Neural cell (in vitro differentiated cells): Measurements from ENCODE around the gene DIP2C. TPM values are rescaled to one million over a fixed set of nuclear protein-coding genes. Genes with fewer than 3 reads are reported as not detected.
A peak's percentile ranks its signal among the peaks of the same experiment; 100 is the strongest.

ENCODE experiments used
- H2AFZ ChIP-seq: fragments of 200-600, 300-800 bp; sonication (generic), shearing (Covaris generic); 2 replicates; pipeline ENCODE4 v1.6.0; 2014; ENCODE audit warnings: low read depth, mild to moderate bottlenecking, antibody characterized with exemption, low read length, moderate library complexity
- H3F3A ChIP-seq: fragments of 200-600 bp; shearing (Covaris generic); 2 replicates; pipeline ENCODE4 v1.6.1; 2016; ENCODE audit warnings: mild to moderate bottlenecking, moderate library complexity, mixed read lengths, antibody characterized with exemption, low read length; ENCODE audit not compliant: insufficient read depth, poor library complexity, severe bottlenecking
- H3K27ac ChIP-seq: fragments of 200-600, 300-800 bp; sonication (generic), shearing (Covaris generic); 2 replicates; pipeline ENCODE4 v1.5.1; 2014; ENCODE audit warnings: mild to moderate bottlenecking, low read length, moderate library complexity
- H3K27me3 ChIP-seq: fragments of 300-800, 200-600 bp; sonication (generic), shearing (Covaris generic); 2 replicates; pipeline ENCODE4 v1.6.0; 2014; ENCODE audit warnings: mild to moderate bottlenecking, low read depth, low read length, moderate library complexity; ENCODE audit not compliant: insufficient read depth
- H3K36me3 ChIP-seq: fragments of 300-800, 200-600 bp; sonication (generic), shearing (Covaris generic); 2 replicates; pipeline ENCODE4 v1.5.1; 2014; ENCODE audit warnings: mild to moderate bottlenecking, antibody characterized with exemption, low read length, moderate library complexity; ENCODE audit not compliant: insufficient read depth
- H3K4me2 ChIP-seq: fragments of 300-800, 200-600 bp; sonication (generic), shearing (Covaris generic); 2 replicates; pipeline ENCODE4 v1.6.0; 2014; ENCODE audit warnings: mild to moderate bottlenecking, low read length
- H3K4me3 ChIP-seq: fragments of 300-800, 200-600 bp; sonication (generic), shearing (Covaris generic); 2 replicates; pipeline ENCODE4 v1.5.1; 2014; ENCODE audit warnings: mild to moderate bottlenecking, low read length, moderate library complexity
- H3K79me2 ChIP-seq: fragments of 200-600 bp; shearing (Covaris generic); replicated peaks from 2 replicates; pipeline ENCODE4 v1.6.0; 2014; ENCODE audit warnings: mild to moderate bottlenecking, low read length, moderate library complexity; ENCODE audit not compliant: insufficient read depth
- H3K9ac ChIP-seq: fragments of 300-800, 200-600 bp; sonication (generic), shearing (Covaris generic); 2 replicates; pipeline ENCODE4 v1.6.1; 2016; ENCODE audit warnings: mild to moderate bottlenecking, low read length, mixed read lengths
- H3K9me2 ChIP-seq: fragments of 200-600 bp; shearing (Covaris generic); 2 replicates; pipeline ENCODE4 v1.6.1; 2016; ENCODE audit warnings: mild to moderate bottlenecking, low read length, mixed read lengths; ENCODE audit not compliant: insufficient read depth
- H3K9me3 ChIP-seq: fragments of 200-600, 300-800 bp; sonication (generic), shearing (Covaris generic); 2 replicates; pipeline ENCODE4 v1.6.1; 2016; ENCODE audit warnings: mild to moderate bottlenecking, mixed run types, low read length, moderate library complexity, mixed read lengths
- H4K20me1 ChIP-seq: fragments of 200-600 bp; shearing (Covaris generic); 2 replicates; pipeline ENCODE4 v1.6.1; 2016; ENCODE audit warnings: mild to moderate bottlenecking, mixed run types; ENCODE audit not compliant: insufficient read depth
- EP300 ChIP-seq: fragments of 450-650 bp; conservative IDR thresholded peaks from 2 replicates; pipeline ENCODE4 v1.6.1; 2014; ENCODE audit warnings: antibody characterized with exemption, mild to moderate bottlenecking, moderate library complexity; ENCODE audit not compliant: poor library complexity, severe bottlenecking
- EZH2 ChIP-seq: fragments of 200-600, 300-800 bp; shearing (Covaris generic), sonication (generic); IDR thresholded peaks from 2 replicates; pipeline ENCODE4 v1.6.1; 2014; ENCODE audit warnings: antibody characterized with exemption, low read length, borderline replicate concordance, mild to moderate bottlenecking; ENCODE audit not compliant: insufficient read depth, poor library complexity, severe bottlenecking
- MXI1 ChIP-seq: fragments of 450-650 bp; conservative IDR thresholded peaks from 2 replicates; pipeline ENCODE4 v1.6.1; 2014; ENCODE audit warnings: antibody characterized with exemption, mild to moderate bottlenecking; ENCODE audit not compliant: poor library complexity, severe bottlenecking
- POLR2AphosphoS5 ChIP-seq: IDR thresholded peaks from 2 replicates; pipeline ENCODE4 v1.6.1; 2012
- RAD21 ChIP-seq: fragments of 450-650 bp; conservative IDR thresholded peaks from 2 replicates; pipeline ENCODE4 v1.6.1; 2014; ENCODE audit warnings: antibody characterized with exemption, mild to moderate bottlenecking, moderate library complexity
- SMC3 ChIP-seq: fragments of 450-650 bp; conservative IDR thresholded peaks from 2 replicates; pipeline ENCODE4 v1.6.1; 2014; ENCODE audit warnings: antibody characterized with exemption, mild to moderate bottlenecking, moderate library complexity; ENCODE audit not compliant: poor library complexity
- TAF1 ChIP-seq: IDR thresholded peaks from 2 replicates; pipeline ENCODE4 v1.6.1; 2012; ENCODE audit warnings: low read depth
- polyA plus RNA-seq: library from polyadenylated mRNA; depleted of rRNA; stranded (reverse); fragments of >200 nt; gene quantifications from 2 replicates; pipeline ENCODE4 v1.2.3, GENCODE V29; 2014
- TF ChIP-seq, protein P1 (sequence below): IDR thresholded peaks from 2 replicates; pipeline ENCODE4 v1.6.1; 2012; ENCODE audit warnings: borderline replicate concordance
- TF ChIP-seq, protein P2 (sequence below): fragments of 450-650 bp; IDR thresholded peaks from 2 replicates; pipeline ENCODE4 v1.5.1; 2014; ENCODE audit warnings: antibody characterized with exemption, mild to moderate bottlenecking, moderate library complexity; ENCODE audit not compliant: poor library complexity, severe bottlenecking

DIP2C gene
- polyA plus RNA-seq, 1 donor from 2014 or later = 24.1 TPM

GRCh38 chr10:543131-543530, 146.3 kb downstream of the DIP2C start:
- Histone ChIP-seq H3K4me3 (peak overlapping the region; percentile 44), H3K27me3 (no peaks in the 10 kb centered on the region), H3K9me3 (no peaks in the 10 kb centered on the region), H3K9me2 (no peaks in the 10 kb centered on the region), H4K20me1 (peaks cover 8% of the 10 kb centered on the region), H3K4me2 (no peak overlapping the region), H3K36me3 (no peaks in the 10 kb centered on the region), H3K27ac (no peak overlapping the region), H3F3A (peaks cover 4% of the 10 kb centered on the region), H3K79me2 (peaks cover 58% of the 10 kb centered on the region), H2AFZ (no peak overlapping the region), H3K9ac (no peak overlapping the region)
- TF ChIP-seq POLR2AphosphoS5 (no peak), EP300 (no peak), TAF1 (no peak), RAD21 (no peak), MXI1 (no peak), EZH2 (no peak), SMC3 (no peak)
- TF ChIP-seq, protein P1, sequence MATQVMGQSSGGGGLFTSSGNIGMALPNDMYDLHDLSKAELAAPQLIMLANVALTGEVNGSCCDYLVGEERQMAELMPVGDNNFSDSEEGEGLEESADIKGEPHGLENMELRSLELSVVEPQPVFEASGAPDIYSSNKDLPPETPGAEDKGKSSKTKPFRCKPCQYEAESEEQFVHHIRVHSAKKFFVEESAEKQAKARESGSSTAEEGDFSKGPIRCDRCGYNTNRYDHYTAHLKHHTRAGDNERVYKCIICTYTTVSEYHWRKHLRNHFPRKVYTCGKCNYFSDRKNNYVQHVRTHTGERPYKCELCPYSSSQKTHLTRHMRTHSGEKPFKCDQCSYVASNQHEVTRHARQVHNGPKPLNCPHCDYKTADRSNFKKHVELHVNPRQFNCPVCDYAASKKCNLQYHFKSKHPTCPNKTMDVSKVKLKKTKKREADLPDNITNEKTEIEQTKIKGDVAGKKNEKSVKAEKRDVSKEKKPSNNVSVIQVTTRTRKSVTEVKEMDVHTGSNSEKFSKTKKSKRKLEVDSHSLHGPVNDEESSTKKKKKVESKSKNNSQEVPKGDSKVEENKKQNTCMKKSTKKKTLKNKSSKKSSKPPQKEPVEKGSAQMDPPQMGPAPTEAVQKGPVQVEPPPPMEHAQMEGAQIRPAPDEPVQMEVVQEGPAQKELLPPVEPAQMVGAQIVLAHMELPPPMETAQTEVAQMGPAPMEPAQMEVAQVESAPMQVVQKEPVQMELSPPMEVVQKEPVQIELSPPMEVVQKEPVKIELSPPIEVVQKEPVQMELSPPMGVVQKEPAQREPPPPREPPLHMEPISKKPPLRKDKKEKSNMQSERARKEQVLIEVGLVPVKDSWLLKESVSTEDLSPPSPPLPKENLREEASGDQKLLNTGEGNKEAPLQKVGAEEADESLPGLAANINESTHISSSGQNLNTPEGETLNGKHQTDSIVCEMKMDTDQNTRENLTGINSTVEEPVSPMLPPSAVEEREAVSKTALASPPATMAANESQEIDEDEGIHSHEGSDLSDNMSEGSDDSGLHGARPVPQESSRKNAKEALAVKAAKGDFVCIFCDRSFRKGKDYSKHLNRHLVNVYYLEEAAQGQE = no peak
- TF ChIP-seq, protein P2, sequence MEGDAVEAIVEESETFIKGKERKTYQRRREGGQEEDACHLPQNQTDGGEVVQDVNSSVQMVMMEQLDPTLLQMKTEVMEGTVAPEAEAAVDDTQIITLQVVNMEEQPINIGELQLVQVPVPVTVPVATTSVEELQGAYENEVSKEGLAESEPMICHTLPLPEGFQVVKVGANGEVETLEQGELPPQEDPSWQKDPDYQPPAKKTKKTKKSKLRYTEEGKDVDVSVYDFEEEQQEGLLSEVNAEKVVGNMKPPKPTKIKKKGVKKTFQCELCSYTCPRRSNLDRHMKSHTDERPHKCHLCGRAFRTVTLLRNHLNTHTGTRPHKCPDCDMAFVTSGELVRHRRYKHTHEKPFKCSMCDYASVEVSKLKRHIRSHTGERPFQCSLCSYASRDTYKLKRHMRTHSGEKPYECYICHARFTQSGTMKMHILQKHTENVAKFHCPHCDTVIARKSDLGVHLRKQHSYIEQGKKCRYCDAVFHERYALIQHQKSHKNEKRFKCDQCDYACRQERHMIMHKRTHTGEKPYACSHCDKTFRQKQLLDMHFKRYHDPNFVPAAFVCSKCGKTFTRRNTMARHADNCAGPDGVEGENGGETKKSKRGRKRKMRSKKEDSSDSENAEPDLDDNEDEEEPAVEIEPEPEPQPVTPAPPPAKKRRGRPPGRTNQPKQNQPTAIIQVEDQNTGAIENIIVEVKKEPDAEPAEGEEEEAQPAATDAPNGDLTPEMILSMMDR = no peak

DNA sequence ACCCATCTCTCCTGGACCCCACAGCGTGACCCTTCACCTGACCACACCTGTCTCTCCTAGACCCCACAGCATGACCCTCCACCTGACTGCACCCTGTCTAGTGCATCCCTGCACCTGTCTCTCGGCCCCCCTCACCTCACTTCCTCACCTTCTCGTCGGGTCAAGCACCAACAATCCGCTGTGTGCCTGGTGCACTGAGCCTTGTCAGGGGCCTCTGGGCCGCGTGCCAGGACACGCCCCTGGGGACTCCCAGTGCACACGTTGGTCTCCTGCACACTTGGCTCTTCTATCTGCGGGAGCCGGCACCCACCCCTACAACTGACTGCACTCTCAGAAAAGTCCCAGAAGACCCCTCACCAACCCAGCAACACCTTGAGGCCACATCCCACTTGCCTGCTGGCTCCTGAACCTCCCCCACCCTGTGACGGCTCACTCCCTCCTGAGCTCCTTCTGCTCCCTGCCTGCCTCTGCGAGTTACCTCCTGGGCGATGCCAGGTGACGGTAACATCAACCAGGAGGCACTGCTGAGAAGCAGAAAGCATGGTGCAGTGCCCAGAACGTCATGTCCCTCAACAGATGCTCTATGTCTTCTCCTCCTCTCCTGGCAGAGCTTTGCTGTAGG, 147.6 kb downstream of the DIP2C start:
- Histone ChIP-seq H3K36me3 (no peaks in the 10 kb centered on the region), H3K9me3 (no peaks in the 10 kb centered on the region), H3F3A (no peaks in the 10 kb centered on the region), H3K4me2 (no peak overlapping the region), H3K27ac (no peak overlapping the region), H3K79me2 (peaks cover 71% of the 10 kb centered on the region), H3K4me3 (no peak overlapping the region), H4K20me1 (peaks cover 4% of the 10 kb centered on the region), H3K9ac (no peak overlapping the region), H3K27me3 (no peaks in the 10 kb centered on the region), H3K9me2 (no peaks in the 10 kb centered on the region), H2AFZ (no peak overlapping the region)
- TF ChIP-seq POLR2AphosphoS5 (no peak), MXI1 (no peak), SMC3 (no peak), TAF1 (no peak), RAD21 (no peak), EP300 (no peak), EZH2 (no peak)
- TF ChIP-seq, protein P1 = no peak
- TF ChIP-seq, protein P2 = no peak
